HUES48 (cell line): ENCODE results near the gene CFAP74.
A peak's percentile ranks its signal among the peaks of the same experiment; 100 is the strongest.

ENCODE experiments used
- H3K27ac ChIP-seq: one replicate; pipeline ENCODE4 v1.7.0; 2013; ENCODE audit warnings: low read depth, low read length, inconsistent platforms
- H3K27me3 ChIP-seq: 2 replicates; pipeline ENCODE4 v1.6.1; 2013; ENCODE audit warnings: mild to moderate bottlenecking, low read length; ENCODE audit not compliant: control insufficient read depth, insufficient read depth
- H3K36me3 ChIP-seq: 2 replicates; pipeline ENCODE4 v1.6.1; 2013; ENCODE audit warnings: low read length; ENCODE audit not compliant: control insufficient read depth, insufficient read depth
- H3K4me1 ChIP-seq: 2 replicates; pipeline ENCODE4 v1.6.1; 2013; ENCODE audit warnings: mild to moderate bottlenecking, low read length; ENCODE audit not compliant: control insufficient read depth, insufficient read depth
- H3K4me3 ChIP-seq: 2 replicates; pipeline ENCODE4 v1.5.1; 2013; ENCODE audit warnings: mild to moderate bottlenecking, low read depth, low read length
- H3K9ac ChIP-seq: 2 replicates; pipeline ENCODE4 v1.6.1; 2013; ENCODE audit warnings: mild to moderate bottlenecking, low read depth, low read length, moderate library complexity
- H3K9me3 ChIP-seq: 2 replicates; pipeline ENCODE4 v1.6.1; 2013; ENCODE audit warnings: low read length; ENCODE audit not compliant: control insufficient read depth, insufficient read depth

CFAP74 gene

DNA sequence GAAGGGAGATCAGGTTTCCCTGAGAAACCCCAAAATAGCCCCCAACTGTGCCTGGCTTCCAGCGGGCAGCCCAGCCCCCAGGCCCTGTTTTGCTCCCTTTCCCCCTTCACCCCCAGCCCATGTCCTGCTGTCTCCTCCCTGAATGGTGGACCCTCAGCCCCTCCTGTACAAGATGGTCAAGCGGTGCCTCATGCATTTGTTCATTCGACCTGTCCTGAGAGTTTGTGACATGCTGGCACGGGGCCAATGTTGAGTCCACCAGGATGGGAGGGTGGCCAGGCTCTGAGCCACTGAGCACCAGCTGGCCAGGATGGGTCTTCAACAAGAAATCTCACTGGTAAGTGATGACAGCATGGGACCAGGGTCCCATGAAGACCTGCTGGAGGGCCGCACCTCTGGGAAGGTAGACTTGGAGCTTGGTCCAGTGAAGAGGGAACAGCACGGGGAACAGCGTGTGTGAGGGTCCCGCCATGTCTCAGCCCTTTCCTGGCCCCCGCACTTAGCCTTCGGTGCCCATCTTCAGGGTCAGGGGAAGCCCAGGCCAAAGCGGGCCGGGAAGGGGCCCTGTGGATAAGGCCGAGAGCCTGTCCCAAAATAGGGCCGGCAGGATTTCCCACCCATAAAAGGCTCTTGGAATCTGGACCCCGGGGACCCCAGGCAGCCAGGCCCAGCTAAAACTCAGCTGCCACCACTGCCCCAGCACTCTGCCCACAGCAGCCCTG lies 88.5 kb downstream of the CFAP74 start, which contains the start of gene CALML6:
Gene CALML6, plus strand, starts transcription at position 290 of the 722 bp plus-strand sequence. Its CDS starts 21 bp downstream, at position 311.
- Histone ChIP-seq H3K9ac (no peak within 1 kb of the TSS), H3K9me3 (no peaks in the 10 kb centered on the region), H3K4me1 (peaks cover 8% of the 10 kb centered on the region; the same call in 1 of the 2 replicates), H3K27ac (no peak within 1 kb of the TSS), H3K4me3 (no peak within 1 kb of the TSS), H3K27me3 (0 out of 2 replicates have a peak, but pooled peaks cover 4% of the 10 kb centered on the region), H3K36me3 (no peaks in the 10 kb centered on the region)

DNA sequence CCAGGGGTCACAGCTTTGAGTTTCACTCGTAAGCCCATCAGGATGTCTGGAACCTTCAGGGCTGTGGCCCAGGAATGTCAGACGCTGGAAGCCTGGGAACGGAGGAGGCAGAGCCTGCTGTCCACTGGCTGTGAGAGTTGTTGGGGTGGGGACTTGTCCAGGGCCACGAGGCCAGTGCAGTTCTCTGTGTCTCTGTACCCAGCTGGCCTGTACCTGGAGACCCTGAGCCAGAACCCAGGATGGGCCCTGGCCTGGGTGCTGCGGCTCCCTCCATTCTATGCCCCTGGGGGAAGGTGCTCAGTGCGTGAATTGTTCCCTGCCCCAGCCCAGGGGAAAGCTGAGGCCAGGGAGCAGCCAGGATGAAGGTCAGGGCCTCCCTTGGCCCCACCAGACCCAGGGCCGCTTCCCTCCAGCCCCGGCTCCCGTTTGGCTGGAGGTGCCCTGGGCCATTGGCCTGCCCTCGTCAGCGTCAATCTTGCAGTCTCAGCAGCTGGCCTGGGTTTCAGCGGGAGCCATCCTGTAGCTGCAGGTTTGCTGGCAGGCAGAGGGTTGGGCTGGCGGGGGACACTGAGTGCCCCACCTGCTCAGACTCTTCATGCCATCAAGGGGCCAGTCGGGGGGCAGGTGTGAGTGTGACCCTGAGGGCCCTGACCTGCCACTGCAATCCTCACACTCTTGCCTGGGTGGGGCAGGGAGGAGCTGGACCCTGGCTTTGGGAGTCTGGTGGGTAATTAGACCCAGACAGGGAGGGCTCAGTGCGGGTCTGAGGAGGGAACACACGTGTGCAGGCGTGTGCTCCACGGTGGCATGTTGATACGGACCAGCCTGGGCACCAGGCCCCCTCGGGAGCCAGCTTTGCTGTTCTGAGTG lies 89.2 kb downstream of the CFAP74 start:
- peaks cover 9% of the 10 kb centered on the region; the same call in 1 of the 2 replicates for H3K4me1 ChIP-seq
- no peaks in the 10 kb centered on the region for H3K36me3 ChIP-seq
- no peak overlapping the region for H3K9ac ChIP-seq
- H3K4me3 ChIP-seq = no peak overlapping the region
- 0 out of 2 replicates have a peak, but pooled peaks cover 4% of the 10 kb centered on the region for H3K27me3 ChIP-seq
- no peaks in the 10 kb centered on the region for H3K9me3 ChIP-seq
- no peak overlapping the region for H3K27ac ChIP-seq

GRCh38 chr1:1911350-1912041 lies 92.1 kb downstream of the CFAP74 start:
- peaks cover 4% of the 10 kb centered on the region; the same call in 1 of the 2 replicates for H3K4me1 ChIP-seq
- no peak overlapping the region for H3K4me3 ChIP-seq
- no peak overlapping the region for H3K9ac ChIP-seq
- no peaks in the 10 kb centered on the region for H3K9me3 ChIP-seq
- no peaks in the 10 kb centered on the region for H3K27me3 ChIP-seq
- no peak overlapping the region for H3K27ac ChIP-seq
- no peaks in the 10 kb centered on the region for H3K36me3 ChIP-seq

GRCh38 chr1:1910651-1911331 lies 92.8 kb downstream of the CFAP74 start:
- H3K27ac ChIP-seq = no peak overlapping the region
- H3K9me3 ChIP-seq = no peaks in the 10 kb centered on the region
- H3K27me3 ChIP-seq = no peaks in the 10 kb centered on the region
- no peak overlapping the region for H3K4me3 ChIP-seq
- peaks cover 4% of the 10 kb centered on the region; the same call in 1 of the 2 replicates for H3K4me1 ChIP-seq
- no peaks in the 10 kb centered on the region for H3K36me3 ChIP-seq
- no peak overlapping the region for H3K9ac ChIP-seq

DNA sequence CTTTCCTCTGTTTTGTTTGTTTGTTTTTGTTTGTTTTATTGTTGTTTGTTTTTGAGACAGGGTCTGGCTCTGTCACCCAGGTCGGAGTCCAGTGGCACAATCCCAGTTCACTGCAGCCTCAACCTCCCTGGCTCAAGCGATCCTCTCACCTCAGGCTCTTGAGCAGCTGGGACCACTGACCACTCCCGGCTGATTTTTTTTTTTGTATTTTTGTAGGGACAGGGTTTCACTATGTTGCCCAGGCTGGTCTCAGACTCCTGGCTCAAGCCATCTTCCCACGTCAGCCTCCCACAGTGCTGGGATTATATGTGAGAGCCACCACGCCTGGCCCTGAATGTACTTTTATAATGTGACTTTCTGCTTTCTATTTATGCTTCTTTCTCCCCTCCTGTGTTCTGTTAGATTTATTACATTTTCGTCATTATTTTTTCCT lies 93.5 kb downstream of the CFAP74 start:
- peak overlapping the region; percentile 71 for H3K4me3 ChIP-seq
- peaks cover 4% of the 10 kb centered on the region; the same call in 1 of the 2 replicates for H3K4me1 ChIP-seq

GRCh38 chr1:1908506-1908791 lies 95.1 kb downstream of the CFAP74 start:
- Histone ChIP-seq H3K4me1 (peaks cover 4% of the 10 kb centered on the region; the same call in 1 of the 2 replicates), H3K4me3 (peak overlapping the region; percentile 79), H3K27me3 (no peaks in the 10 kb centered on the region), H3K36me3 (no peaks in the 10 kb centered on the region), H3K9ac (peak overlapping the region; percentile 68), H3K27ac (no peak overlapping the region), H3K9me3 (no peaks in the 10 kb centered on the region)

More for the DNA sequence above, 93.5 kb downstream of the CFAP74 start:
- Histone ChIP-seq H3K9ac (peak overlapping the region; percentile 67; the same call in 1 of the 2 replicates), H3K9me3 (no peaks in the 10 kb centered on the region), H3K36me3 (no peaks in the 10 kb centered on the region), H3K27me3 (no peaks in the 10 kb centered on the region), H3K27ac (no peak overlapping the region)

- Histone ChIP-seq H3K27ac (no peak overlapping the region), H3K9me3 (no peaks in the 10 kb centered on the region), H3K36me3 (no peaks in the 10 kb centered on the region), H3K4me1 (peaks cover 4% of the 10 kb centered on the region; the same call in 1 of the 2 replicates), H3K9ac (no peak overlapping the region), H3K4me3 (no peak overlapping the region), H3K27me3 (no peaks in the 10 kb centered on the region)
Observed at GRCh38 chr1:1907098-1907736, 96.4 kb downstream of the CFAP74 start.

GRCh38 chr1:1906185-1907097 lies 97.1 kb downstream of the CFAP74 start:
- H3K4me1 ChIP-seq = peaks cover 4% of the 10 kb centered on the region; the same call in 1 of the 2 replicates
- H3K9ac ChIP-seq = no peak overlapping the region
- no peaks in the 10 kb centered on the region for H3K9me3 ChIP-seq
- no peaks in the 10 kb centered on the region for H3K27me3 ChIP-seq
- no peak overlapping the region for H3K4me3 ChIP-seq
- no peak overlapping the region for H3K27ac ChIP-seq
- H3K36me3 ChIP-seq = no peaks in the 10 kb centered on the region

- Histone ChIP-seq H3K27ac (no peak overlapping the region), H3K9me3 (no peaks in the 10 kb centered on the region), H3K36me3 (no peaks in the 10 kb centered on the region), H3K4me1 (no peaks in the 10 kb centered on the region; the same call in 1 of the 2 replicates), H3K9ac (no peak overlapping the region), H3K4me3 (no peak overlapping the region), H3K27me3 (no peaks in the 10 kb centered on the region)
Observed at GRCh38 chr1:1903224-1903623, 100.4 kb downstream of the CFAP74 start.
